HG02973 (cell line): ENCODE results near the gene INTS1.

ENCODE experiments used
- ATAC-seq: cut with Tn5 transposase; IDR thresholded peaks from one replicate; pipeline ENCODE4 v1.9.1; 2021; ENCODE audit warnings: moderate library complexity; ENCODE audit not compliant: unreplicated experiment

The INTS1 gene

GRCh38 chr7:1509226-1509625 is 5.0 kb upstream of the INTS1 start:
- ATAC-seq: no peak

GRCh38 chr7:1508277-1508758 is 4.1 kb upstream of the INTS1 start:
- no peak for ATAC-seq

- no peak for ATAC-seq
Observed at GRCh38 chr7:1505731-1506550, 1.8 kb upstream of the INTS1 start.

- no peak for ATAC-seq
Observed at GRCh38 chr7:1503390-1503789, 799 bp downstream of the INTS1 start.

GRCh38 chr7:1502845-1503244 is 1.3 kb downstream of the INTS1 start:
- ATAC-seq: no peak

- no peak for ATAC-seq
Observed at GRCh38 chr7:1501487-1502270, 2.5 kb downstream of the INTS1 start.

GRCh38 chr7:1500064-1500807 is 4.0 kb downstream of the INTS1 start:
- no peak for ATAC-seq

GRCh38 chr7:1499367-1500029 is 4.7 kb downstream of the INTS1 start:
- ATAC-seq: no peak

GRCh38 chr7:1498370-1499305 is 5.6 kb downstream of the INTS1 start:
- ATAC-seq: no peak

GRCh38 chr7:1497293-1497927 is 6.8 kb downstream of the INTS1 start:
- no peak for ATAC-seq

GRCh38 chr7:1496531-1497292 is 7.5 kb downstream of the INTS1 start:
- no peak for ATAC-seq

GRCh38 chr7:1495564-1496242 is 8.5 kb downstream of the INTS1 start:
- no peak for ATAC-seq

GRCh38 chr7:1494866-1495563 is 9.2 kb downstream of the INTS1 start:
- no peak for ATAC-seq

- no peak for ATAC-seq
Observed at GRCh38 chr7:1494447-1494846, 9.7 kb downstream of the INTS1 start.

- ATAC-seq: no peak
Observed at GRCh38 chr7:1493571-1493970, 10.6 kb downstream of the INTS1 start.

GRCh38 chr7:1493129-1493528 is 11.1 kb downstream of the INTS1 start:
- no peak for ATAC-seq

GRCh38 chr7:1492640-1493039 is 11.5 kb downstream of the INTS1 start:
- no peak for ATAC-seq
